DOHH2 (cell line): ENCODE measurements around the gene PDE4D.

Source experiments
- EZH2phosphoT487 ChIP-seq: fragments of 200-600 bp; sonication (generic); IDR thresholded peaks from 2 replicates; pipeline ENCODE4 v1.6.1; 2017; ENCODE audit warnings: borderline replicate concordance, mild to moderate bottlenecking, antibody characterized with exemption, low read length, moderate library complexity, mixed read lengths
- TF ChIP-seq, protein P1 (sequence below): fragments of 200-600 bp; sonication (generic); IDR thresholded peaks from one replicate; pipeline ENCODE4 v1.5.1; 2014; ENCODE audit warnings: antibody characterized with exemption, mild to moderate bottlenecking, low read depth, low read length; ENCODE audit not compliant: poor library complexity, severe bottlenecking

GRCh38 chr5:59568161-59568560 is 325.4 kb downstream of the PDE4D start:
- TF ChIP-seq, protein P1, sequence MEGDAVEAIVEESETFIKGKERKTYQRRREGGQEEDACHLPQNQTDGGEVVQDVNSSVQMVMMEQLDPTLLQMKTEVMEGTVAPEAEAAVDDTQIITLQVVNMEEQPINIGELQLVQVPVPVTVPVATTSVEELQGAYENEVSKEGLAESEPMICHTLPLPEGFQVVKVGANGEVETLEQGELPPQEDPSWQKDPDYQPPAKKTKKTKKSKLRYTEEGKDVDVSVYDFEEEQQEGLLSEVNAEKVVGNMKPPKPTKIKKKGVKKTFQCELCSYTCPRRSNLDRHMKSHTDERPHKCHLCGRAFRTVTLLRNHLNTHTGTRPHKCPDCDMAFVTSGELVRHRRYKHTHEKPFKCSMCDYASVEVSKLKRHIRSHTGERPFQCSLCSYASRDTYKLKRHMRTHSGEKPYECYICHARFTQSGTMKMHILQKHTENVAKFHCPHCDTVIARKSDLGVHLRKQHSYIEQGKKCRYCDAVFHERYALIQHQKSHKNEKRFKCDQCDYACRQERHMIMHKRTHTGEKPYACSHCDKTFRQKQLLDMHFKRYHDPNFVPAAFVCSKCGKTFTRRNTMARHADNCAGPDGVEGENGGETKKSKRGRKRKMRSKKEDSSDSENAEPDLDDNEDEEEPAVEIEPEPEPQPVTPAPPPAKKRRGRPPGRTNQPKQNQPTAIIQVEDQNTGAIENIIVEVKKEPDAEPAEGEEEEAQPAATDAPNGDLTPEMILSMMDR, result no peak
- TF ChIP-seq EZH2phosphoT487, result no peak
